HepG2 (cell line): ENCODE data around the gene BIN1. TPM values are rescaled to one million over a fixed set of nuclear protein-coding genes. Genes with fewer than 3 reads are reported as not detected.
A peak's percentile ranks its signal among the peaks of the same experiment; 100 is the strongest.

Experiments
- CHCHD3 ChIP-seq: sonication (generic); formaldehyde crosslinking; IDR thresholded peaks from 2 replicates; pipeline ENCODE4 v1.8.0; 2022; ENCODE audit warnings: mild to moderate bottlenecking, missing genetic modification reagents, moderate library complexity
- FOXO1 ChIP-seq: sonication (generic); formaldehyde crosslinking; IDR thresholded peaks from 2 replicates; pipeline ENCODE4 v1.4.0; 2020; ENCODE audit warnings: missing genetic modification reagents
- HIVEP1 ChIP-seq: sonication (generic); formaldehyde crosslinking; IDR thresholded peaks from 2 replicates; pipeline ENCODE4 v1.4.0; 2020; ENCODE audit warnings: mild to moderate bottlenecking, missing genetic modification reagents
- LRRFIP1 ChIP-seq: sonication (generic); formaldehyde crosslinking; conservative IDR thresholded peaks from 2 replicates; pipeline ENCODE4 v1.4.0; 2020; ENCODE audit warnings: missing genetic modification reagents
- MNT ChIP-seq: fragments of 450-650 bp; IDR thresholded peaks from 2 replicates; pipeline ENCODE4 v1.6.1; 2016
- PRDM10 ChIP-seq: sonication (generic); formaldehyde crosslinking; IDR thresholded peaks from 2 replicates; pipeline ENCODE4 v1.4.0; 2020; ENCODE audit warnings: low read depth, missing genetic modification reagents
- RNF2 ChIP-seq: fragments of 450-650 bp; conservative IDR thresholded peaks from 2 replicates; pipeline ENCODE4 v1.6.1; 2016; ENCODE audit warnings: low read depth
- STAG1 ChIP-seq: sonication (generic); formaldehyde crosslinking; IDR thresholded peaks from 2 replicates; pipeline ENCODE4 v1.4.0; 2020; ENCODE audit warnings: missing genetic modification reagents
- TEAD2 ChIP-seq: sonication (generic); formaldehyde crosslinking; IDR thresholded peaks from 2 replicates; pipeline ENCODE4 v1.9.0; 2021; ENCODE audit warnings: missing genetic modification reagents
- THAP11 ChIP-seq: IDR thresholded peaks from 2 replicates; pipeline ENCODE4 v1.6.1; 2016; ENCODE audit warnings: missing biosample characterization, missing genetic modification reagents
- ZBTB21 ChIP-seq: sonication (generic); formaldehyde crosslinking; IDR thresholded peaks from 2 replicates; pipeline ENCODE4 v1.4.0; 2020; ENCODE audit warnings: missing genetic modification reagents
- ZNF205 ChIP-seq: IDR thresholded peaks from 2 replicates; pipeline ENCODE4 v1.6.1; 2018; ENCODE audit warnings: missing biosample characterization, missing genetic modification reagents
- ZNF343 ChIP-seq: sonication (generic); formaldehyde crosslinking; IDR thresholded peaks from 2 replicates; pipeline ENCODE4 v1.4.0; 2020; ENCODE audit warnings: mild to moderate bottlenecking, missing genetic modification reagents
- ZNF350 ChIP-seq: sonication (generic); formaldehyde crosslinking; IDR thresholded peaks from 2 replicates; pipeline ENCODE4 v1.4.0; 2020; ENCODE audit warnings: mild to moderate bottlenecking, low read depth, missing genetic modification reagents, borderline replicate concordance
- ZNF451 ChIP-seq: sonication (generic); formaldehyde crosslinking; IDR thresholded peaks from 2 replicates; pipeline ENCODE4 v1.5.0; 2020; ENCODE audit warnings: mild to moderate bottlenecking, missing genetic modification reagents
- ZNF460 ChIP-seq: sonication (generic); formaldehyde crosslinking; IDR thresholded peaks from 2 replicates; pipeline ENCODE4 v1.5.1; 2020; ENCODE audit warnings: missing genetic modification reagents, mild to moderate bottlenecking, borderline replicate concordance
- ZNF530 ChIP-seq: sonication (generic); formaldehyde crosslinking; IDR thresholded peaks from 2 replicates; pipeline ENCODE4 v1.5.0; 2020; ENCODE audit warnings: low read depth, mild to moderate bottlenecking, missing genetic modification reagents
- ZNF580 ChIP-seq: IDR thresholded peaks from 2 replicates; pipeline ENCODE4 v1.6.1; 2016; ENCODE audit warnings: low read depth, borderline replicate concordance
- ZNF766 ChIP-seq: sonication (generic); formaldehyde crosslinking; IDR thresholded peaks from 2 replicates; pipeline ENCODE4 v1.5.0; 2020; ENCODE audit warnings: missing genetic modification reagents, borderline replicate concordance
- ZNF790 ChIP-seq: sonication (generic); formaldehyde crosslinking; IDR thresholded peaks from 2 replicates; pipeline ENCODE4 v1.8.0; 2022; ENCODE audit warnings: missing genetic modification reagents, mild to moderate bottlenecking, borderline replicate concordance
- ZUFSP ChIP-seq: sonication (generic); formaldehyde crosslinking; IDR thresholded peaks from 2 replicates; pipeline ENCODE4 v1.9.0; 2021; ENCODE audit warnings: missing genetic modification reagents, mild to moderate bottlenecking, borderline replicate concordance
- polyA plus RNA-seq, 8 experiments: library from polyadenylated mRNA; depleted of rRNA in 3 of 8; stranded (reverse) in 7 of 8; unstranded in 1 of 8; fragments of >200 nt; fragmentation: Illumina TruSeq in 4 of 8; extraction: Trizol in 4 of 8; gene quantifications; 2 replicates each; pipeline versions ENCODE4 v1.2.1 to v1.2.3, GENCODE V29; 2011 to 2016; ENCODE audit warnings: low read depth in 4 of 8, missing spikeins in 1 of 8, mixed read lengths in 1 of 8; ENCODE audit not compliant: insufficient read depth in 1 of 8
- total RNA-seq, 5 experiments: library from RNA; depleted of rRNA; stranded (reverse); fragments of >200 nt; fragmentation: Illumina TruSeq; extraction: Trizol; gene quantifications; 2 replicates each; pipeline ENCODE4 v1.2.3, GENCODE V29; 2016; ENCODE audit warnings: low read depth in 1 of 5

The BIN1 gene
- total and polyA plus RNA-seq, 2 of the 13 experiments (the other 11 are each of a cell fraction or from before 2014, with no cell fraction given) = 0.93 to 1.2 TPM

GRCh38 chr2:127003070-127003800 lies 103.7 kb downstream of the BIN1 start (continued):
- TF ChIP-seq PRDM10 (CRISPR knock-in tag) (no peak), ZNF790 (no peak), LRRFIP1 (CRISPR knock-in tag) (no peak), ZNF343 (CRISPR knock-in tag) (no peak), ZUFSP (CRISPR knock-in tag) (no peak), ZNF460 (CRISPR knock-in tag) (no peak), ZNF350 (no peak), ZNF205 (0 out of 2 replicates have a peak, but pooled peaks have one; percentile 27), THAP11 (no peak), ZBTB21 (no peak), HIVEP1 (CRISPR knock-in tag) (no peak), MNT (no peak), CHCHD3 (CRISPR knock-in tag) (no peak), ZNF530 (CRISPR knock-in tag) (no peak), ZNF766 (CRISPR knock-in tag) (no peak), FOXO1 (CRISPR knock-in tag) (no peak), RNF2 (no peak), ZNF451 (CRISPR knock-in tag) (no peak), ZNF580 (no peak), STAG1 (CRISPR knock-in tag) (peak; percentile 79), TEAD2 (CRISPR knock-in tag) (no peak)
